ENCODE data around the gene KCNJ11. TPM values are rescaled to one million over a fixed set of nuclear protein-coding genes. Genes with fewer than 3 reads are reported as not detected.

The KCNJ11 gene
- total and polyA plus RNA-seq, 2 of the 8 experiments (the other 6 are each of a cell fraction or from before 2014, with no cell fraction given), result 3.8 to 6.3 TPM

- TF ChIP-seq CHD7 (IDR thresholded peaks at IDR 0.05; ENCODE audit: insufficient replicate concordance, low read length), result no peak
- no peak for TF ChIP-seq YY1 (IDR thresholded peaks at IDR 0.05; ENCODE audit: low read depth, low read length)
- no peak for TF ChIP-seq KDM1A (IDR thresholded peaks at IDR 0.05; ENCODE audit: borderline replicate concordance, low read length)
- TF ChIP-seq SP1 (IDR thresholded peaks at IDR 0.05; ENCODE audit: low read depth, low read length), result no peak
Observed at GRCh38 chr11:17402486-17402885, 14.0 kb upstream of the KCNJ11 start (continued).
